ENCODE results near the gene EEPD1. TPM values are rescaled to one million over a fixed set of nuclear protein-coding genes. Genes with fewer than 3 reads are reported as not detected.
A peak's percentile ranks its signal among the peaks of the same experiment; 100 is the strongest.
"Not testable (repeated sequence)": the region's sequence is repeated elsewhere in the genome, so short reads cannot be mapped to it uniquely, and the experiment has no call there.

The EEPD1 gene
- polyA plus RNA-seq (2014; cell fraction: cytosol; rRNA removed), result 3.6 and 4.0 TPM in 2 replicates
- 5.8 and 9.8 TPM in 2 replicates for polyA plus RNA-seq (2014; cell fraction: nucleus; rRNA removed)

DNA sequence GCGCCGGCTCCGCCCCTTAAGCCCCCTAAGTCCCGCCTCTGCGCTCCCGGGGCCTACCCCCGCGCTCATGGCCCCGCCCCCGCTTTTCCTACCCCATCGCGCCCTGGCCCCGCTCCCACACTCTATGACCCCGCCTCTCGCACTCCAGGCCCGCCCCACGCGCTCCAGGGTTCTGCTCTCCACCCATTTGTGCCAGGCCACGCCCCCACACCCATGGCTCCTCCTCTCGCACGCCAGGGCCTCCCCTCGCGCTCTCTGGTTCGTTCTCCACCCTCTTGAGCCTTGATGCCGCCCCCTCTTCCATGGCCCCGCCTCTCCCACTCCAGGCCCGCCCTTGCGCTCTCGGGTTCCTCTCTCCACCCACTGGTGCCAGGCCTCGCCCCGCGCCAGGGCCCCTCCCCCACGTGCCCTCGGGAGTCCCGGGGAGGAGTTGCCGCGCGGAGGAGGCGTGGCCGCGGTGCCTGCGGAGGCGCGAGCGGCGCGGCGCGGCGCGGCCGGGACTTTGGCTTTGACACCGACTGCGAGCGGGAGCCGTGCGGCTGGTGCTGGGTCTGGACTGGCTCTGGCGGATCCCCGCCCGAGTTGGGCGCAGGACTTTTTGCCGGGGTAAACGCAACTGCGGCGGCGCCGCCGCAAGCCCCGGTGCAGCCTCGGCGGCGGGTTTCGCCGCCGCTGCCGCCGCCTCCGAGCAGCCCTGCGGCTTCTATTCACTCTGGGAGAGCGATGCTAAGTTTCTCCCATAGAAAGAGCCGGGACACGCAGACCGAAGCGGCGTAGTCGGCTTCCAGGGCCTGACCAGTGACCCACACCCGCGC lies at the start of gene EEPD1:
Gene EEPD1 (plus strand): TSS at position 499 of the 815 bp plus-strand sequence. CDS start 1,071 bp downstream, outside the sequence.
- DNase-seq (ENCODE audit: low spot score), result peak; percentile 99

DNA sequence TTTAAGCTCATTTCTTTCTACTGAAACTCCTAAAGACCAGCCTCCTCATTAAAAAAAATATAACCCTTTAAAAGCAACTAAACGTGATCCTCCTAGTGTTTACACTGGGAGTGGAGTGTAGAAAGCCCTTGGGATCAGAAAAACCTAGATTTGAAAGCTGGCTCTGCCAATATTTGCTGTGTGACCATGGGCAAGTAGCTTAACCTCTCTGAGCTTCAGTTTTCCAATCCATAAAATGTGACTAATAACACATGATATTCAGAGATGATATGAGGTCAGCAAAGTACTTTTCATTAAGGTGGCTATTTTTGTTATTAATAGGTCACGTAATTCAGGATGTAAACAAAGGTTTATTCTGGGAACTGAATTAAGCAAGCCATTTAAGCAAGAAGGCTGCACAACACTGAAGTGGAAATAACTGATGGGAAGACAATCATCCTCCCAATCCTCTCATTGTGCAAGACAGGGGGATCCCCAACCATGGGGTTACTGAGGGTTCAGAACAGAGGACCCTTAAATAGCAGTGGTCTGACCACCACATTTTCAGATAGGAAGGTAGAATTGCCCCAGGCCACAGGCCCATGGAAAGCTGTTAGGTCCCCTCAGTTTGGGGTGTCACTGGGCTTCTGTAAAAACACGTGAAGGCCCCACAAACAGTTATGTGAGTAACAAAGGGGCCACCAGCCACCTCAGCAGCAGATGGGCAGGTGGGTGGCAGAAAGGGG lies 49.1 kb upstream of the EEPD1 start:
- no peak for DNase-seq (ENCODE audit: low spot score)

DNA sequence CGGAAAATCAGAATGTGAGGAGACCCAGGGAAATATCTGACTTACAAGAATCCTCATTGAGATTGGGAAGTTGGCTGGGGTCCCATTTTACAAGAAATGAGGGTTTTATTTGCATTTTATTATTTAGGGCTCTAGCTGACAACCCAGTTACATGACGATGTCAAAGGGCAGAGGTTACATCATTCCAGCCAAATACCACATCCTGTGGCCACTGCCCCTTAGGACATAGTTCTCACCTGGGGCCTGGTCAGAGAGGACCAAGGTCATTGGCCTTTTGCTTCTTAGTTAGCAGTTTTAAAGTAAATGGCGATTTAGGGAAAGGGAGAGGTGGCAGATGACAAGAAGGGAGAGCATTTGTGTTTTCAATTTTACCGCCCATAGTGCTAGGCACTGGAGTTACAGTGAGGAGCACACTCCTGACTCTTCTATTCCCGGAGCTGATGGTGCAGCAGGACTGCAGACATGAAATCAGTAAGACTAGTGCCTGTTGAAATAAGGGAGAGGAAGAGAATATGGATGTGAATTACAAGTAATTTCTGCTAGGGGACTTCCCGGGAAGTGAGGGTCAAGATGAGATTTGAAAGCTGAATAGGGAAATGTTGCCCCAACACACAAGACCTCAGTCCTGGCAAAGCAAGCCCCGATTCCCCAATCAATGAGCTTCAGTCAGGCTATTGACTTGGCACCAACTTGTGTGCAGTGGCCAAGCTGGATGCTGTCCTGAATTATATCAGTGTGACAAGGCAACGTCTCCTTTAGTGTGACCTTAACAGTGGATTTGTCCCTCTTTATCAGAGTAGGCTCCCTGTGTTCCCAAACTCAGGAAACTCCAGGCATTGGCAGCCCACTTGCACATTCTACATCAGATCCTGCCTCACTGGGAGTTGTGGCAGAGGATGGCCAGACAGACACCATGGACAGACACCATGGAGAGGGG lies 45.8 kb upstream of the EEPD1 start:
- DNase-seq (ENCODE audit: low spot score), result not testable (repeated sequence)

- no peak for DNase-seq (ENCODE audit: low spot score)
Observed at GRCh38 chr7:36107926-36108631, 45.0 kb upstream of the EEPD1 start.

DNA sequence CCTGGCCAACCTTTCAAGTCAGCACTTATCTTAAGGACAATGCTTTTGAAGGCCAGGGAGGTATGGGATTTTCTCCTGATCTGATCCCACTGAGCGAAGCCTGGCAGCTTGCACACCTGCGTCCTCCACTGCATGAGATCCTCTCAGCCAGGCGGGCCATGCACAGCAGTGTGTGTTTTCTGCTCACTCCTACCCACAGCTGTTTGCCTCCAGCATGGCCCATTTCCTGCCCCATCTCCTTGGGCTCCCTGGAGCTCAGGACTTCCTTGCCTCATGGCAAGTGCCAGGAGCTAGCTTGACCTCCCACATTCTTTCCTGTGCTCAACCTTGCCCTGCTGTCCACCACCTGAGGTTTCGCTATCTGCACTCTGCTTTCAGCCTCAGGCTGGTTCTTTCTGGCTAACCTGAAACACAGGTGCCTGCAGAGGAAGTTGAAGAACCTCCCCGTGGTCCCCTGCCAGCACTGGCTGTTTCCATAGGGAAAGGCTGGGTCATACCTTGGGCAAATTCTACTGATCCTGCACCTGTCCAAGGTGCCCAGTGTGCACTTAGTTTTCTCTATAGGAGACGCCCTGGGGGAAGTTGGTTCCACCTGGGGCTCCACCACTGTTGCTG lies 43.9 kb upstream of the EEPD1 start:
- no peak for DNase-seq (ENCODE audit: low spot score)

GRCh38 chr7:36110584-36110983 lies 42.5 kb upstream of the EEPD1 start:
- DNase-seq (ENCODE audit: low spot score), result no peak

- peak; percentile 57 for DNase-seq (ENCODE audit: low spot score)
Observed at GRCh38 chr7:36112969-36113368, 40.1 kb upstream of the EEPD1 start.

- no peak for DNase-seq (ENCODE audit: low spot score)
Observed at GRCh38 chr7:36114355-36114754, 38.7 kb upstream of the EEPD1 start.

DNA sequence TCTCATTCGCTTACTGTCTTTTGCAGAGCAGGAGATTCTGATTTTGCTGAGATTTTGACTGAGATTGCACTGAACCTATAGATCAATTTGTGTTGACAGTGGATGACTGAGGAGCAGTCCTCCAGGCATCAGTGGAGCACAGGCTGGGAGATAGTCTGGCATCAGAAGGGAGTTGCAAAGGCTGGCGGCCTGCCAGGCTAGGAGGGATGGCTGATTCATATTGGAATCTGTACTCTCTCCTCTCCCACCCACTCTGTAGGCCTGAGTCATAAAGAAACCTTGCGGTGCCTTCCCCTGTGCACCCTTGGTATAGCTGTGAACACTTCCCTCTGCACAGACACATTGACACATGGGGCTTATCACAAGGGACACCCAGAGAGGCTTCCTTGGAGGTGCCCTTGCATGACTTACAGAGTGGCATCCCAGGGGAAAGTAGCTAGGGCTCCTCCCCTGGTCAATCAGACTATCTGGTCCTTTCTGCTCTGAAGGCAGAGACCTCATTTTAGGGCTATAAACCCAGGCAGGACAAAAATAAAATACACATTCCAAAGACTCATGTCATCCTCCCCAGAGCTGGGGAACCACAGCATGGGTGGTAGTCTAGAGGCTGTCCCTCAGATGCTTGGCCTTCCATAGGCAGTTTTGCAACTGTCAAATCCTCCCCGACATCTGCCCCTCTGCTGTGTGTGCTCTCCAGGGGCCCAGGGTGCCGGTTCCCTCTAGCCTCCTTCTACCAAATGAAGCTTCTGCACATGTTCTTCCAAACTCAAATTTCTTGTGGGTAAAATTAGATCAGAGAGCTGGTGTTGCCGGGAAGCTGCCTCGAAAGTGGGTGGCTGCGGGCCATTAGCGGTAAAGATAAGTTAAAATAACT lies 37.4 kb upstream of the EEPD1 start:
- no peak for DNase-seq (ENCODE audit: low spot score)

GRCh38 chr7:36116347-36117202 lies 36.5 kb upstream of the EEPD1 start:
- no peak for DNase-seq (ENCODE audit: low spot score)

- no peak for DNase-seq (ENCODE audit: low spot score)
Observed at GRCh38 chr7:36117203-36117840, 35.7 kb upstream of the EEPD1 start.

GRCh38 chr7:36118344-36118743 lies 34.7 kb upstream of the EEPD1 start:
- DNase-seq (ENCODE audit: low spot score), result no peak

- DNase-seq (ENCODE audit: low spot score), result no peak
Observed at GRCh38 chr7:36119005-36119706, 33.9 kb upstream of the EEPD1 start.

DNA sequence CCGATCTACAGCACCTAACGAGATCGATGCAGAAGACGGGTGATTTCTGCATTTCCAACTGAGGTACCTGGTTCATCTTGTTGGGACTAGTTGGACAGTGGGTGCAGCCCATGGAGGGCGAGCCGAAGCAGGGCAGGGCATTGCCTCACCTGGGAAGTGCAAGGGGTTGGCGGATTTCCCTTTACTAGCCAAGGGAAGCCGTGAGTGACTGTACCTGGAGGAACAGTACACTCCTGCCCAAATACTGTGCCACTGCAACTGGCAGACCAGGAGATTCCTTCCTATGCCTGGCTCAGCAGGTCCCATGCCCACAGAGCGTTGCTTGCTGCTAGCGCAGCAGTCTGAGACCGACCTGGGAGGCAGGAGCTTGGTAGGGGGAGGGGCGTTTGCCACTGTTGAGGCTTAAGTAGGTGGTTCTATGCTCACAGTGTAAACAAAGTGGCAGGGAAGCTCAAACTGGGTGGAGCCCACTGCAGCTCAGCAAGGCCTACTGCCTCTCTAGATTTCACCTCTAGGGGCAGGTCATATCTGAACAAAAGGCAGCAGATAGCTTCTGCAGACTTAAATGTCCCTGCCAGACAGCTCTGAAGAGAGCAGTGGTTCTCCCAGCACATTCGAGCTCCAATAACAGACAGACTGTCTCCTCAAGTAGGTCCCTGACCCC lies 32.9 kb upstream of the EEPD1 start:
- not testable (repeated sequence) for DNase-seq (ENCODE audit: low spot score)

DNA sequence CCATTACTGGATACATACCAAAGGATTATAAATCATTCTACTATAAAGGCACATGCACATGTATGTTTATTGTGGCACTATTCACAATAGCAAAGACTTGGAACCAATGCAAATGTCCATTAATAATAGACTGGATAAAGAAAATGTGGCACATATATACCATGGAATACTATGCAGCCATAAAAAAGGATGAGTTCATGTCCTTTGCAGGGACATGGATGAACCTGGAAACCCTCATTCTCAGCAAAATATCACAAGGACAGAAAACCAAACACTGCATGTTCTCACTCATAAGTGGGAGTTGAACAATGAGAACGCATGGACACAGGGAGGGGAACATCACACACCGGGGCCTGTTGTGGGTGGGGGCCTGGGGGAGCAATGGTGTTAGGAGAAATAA lies 27.4 kb upstream of the EEPD1 start:
- not testable (repeated sequence) for DNase-seq (ENCODE audit: low spot score)

DNA sequence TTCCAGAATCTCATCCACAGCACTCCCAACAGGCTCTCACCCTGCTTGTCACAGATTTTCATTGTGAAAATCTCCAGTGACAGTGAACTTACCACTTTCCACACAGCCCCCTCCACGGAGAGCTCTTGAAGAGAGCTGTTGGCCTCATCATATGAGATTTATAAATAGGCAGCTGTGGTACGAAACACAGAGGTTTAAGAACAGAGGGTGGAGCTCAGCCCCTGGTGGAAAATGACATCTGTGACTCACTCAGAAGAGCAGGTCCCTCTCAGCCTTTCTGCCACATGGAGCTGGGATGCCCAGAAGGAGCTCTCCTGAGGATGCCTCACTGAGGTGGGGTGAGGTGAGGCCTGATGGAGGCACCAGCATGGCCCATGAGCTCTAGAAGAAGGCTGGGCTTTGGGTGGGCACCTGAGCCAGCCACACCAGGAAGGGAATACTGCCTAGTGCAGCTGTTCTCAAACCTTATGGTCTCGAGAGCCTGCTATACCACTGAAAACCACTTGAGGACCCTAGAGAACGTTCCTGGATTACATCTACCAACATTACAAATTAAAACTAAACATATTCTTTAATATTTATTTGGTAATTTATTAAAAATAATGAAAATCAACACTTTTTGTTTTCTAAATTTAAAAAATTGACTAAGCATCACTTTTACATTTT lies 25.8 kb upstream of the EEPD1 start:
- DNase-seq (ENCODE audit: low spot score), result no peak

Data from SK-N-DZ (cell line).